ENCODE measurements around the gene GJA3. TPM values are rescaled to one million over a fixed set of nuclear protein-coding genes. Genes with fewer than 3 reads are reported as not detected.

Gene GJA3
- total and polyA plus RNA-seq, 4 donors: 0.13 to 1.6 (median 0.43) TPM

DNA sequence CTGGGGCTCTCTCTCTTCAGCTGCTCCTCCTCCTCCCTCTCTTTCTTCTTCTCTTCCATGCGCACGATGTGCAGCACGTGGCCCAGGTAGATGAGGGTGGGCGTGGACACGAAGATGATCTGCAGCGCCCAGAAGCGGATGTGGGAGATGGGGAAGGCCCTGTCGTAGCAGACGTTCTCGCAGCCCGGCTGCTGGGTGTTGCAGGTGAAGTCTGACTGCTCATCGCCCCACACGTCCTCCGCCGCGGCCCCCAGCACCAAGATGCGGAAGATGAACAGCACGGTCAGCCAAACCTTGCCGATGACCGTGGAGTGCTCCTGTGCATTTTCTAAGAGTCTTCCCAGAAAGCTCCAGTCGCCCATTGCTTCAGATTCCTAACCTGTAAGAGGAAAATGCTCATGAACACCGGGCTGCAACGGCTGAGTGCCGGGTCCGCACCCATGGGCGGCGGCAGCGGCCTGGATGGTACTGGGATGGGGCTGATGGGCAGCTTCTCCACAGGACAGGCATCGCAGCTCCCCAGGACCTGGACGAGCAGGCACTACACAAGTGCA lies 17.8 kb downstream of the GJA3 start:
- H3K9me3 ChIP-seq (ENCODE audit: control insufficient read depth, insufficient read depth, low read length): no peaks in the 10 kb centered on the region
- H3K27me3 ChIP-seq (ENCODE audit: control insufficient read depth, insufficient read depth, low read length): peaks cover 38% of the 10 kb centered on the region
- 95% methylated on average over 27 of the region's 30 CpGs for WGBS (ENCODE audit: insufficient coverage)
- H3K36me3 ChIP-seq (ENCODE audit: control insufficient read depth, insufficient read depth, low read length): no peaks in the 10 kb centered on the region
- peaks cover 14% of the 10 kb centered on the region for H3K4me1 ChIP-seq (ENCODE audit: control insufficient read depth, insufficient read depth, low read length)
- H3K4me3 ChIP-seq (ENCODE audit: low read depth, low read length): no peak overlapping the region
- DNase-seq (ENCODE audit: low read depth in 4 of 6, low spot score in 6 of 6): no peak
- no peak overlapping the region for H3K27ac ChIP-seq (ENCODE audit: low read depth, low read length)

DNA sequence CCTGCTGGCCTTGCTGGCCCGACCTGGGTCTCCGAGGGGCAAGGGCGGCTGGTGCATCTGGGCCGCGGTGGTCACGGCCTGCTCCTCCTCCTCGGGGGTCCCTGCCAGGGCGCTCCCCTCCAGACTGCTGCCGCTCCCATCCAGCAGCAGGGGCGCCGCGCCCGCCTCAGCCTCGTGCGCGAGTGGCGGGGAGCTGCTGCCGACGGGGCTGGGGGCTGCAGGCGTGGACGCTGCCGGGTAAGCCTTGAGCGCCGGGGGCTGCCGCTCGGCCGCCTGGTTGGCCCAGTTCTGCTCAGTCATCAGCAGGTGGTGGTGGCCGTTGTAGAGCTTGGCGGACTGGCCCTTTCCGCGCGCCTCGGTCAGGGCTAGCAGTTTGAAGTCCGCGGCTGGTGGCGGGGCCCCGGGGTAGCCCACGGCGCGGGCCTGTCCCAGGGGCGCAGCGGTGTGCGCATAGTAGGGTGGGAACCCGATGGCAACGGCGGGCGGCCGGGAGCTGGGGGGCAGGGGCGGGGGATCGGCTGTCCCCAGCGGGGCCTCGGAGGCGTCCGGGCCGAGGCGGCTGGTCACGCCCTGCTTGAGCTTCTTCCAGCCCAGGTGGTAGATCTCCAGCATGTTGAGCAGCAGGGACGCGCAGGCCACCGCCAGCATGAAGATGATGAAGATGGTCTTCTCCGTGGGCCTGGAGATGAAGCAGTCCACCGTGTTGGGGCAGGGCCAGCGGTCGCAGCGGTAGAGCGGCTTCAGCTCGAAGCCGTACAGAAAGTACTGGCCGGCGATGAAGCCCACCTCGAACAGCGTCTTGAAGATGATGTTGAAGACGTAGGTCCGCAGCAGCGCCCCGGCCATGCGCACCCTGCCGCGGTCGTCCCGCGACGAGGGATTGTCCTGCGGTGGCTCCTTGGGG lies 18.6 kb downstream of the GJA3 start:
- Histone ChIP-seq H3K4me1 (ENCODE audit: control insufficient read depth, insufficient read depth, low read length) (peaks cover 14% of the 10 kb centered on the region), H3K36me3 (ENCODE audit: control insufficient read depth, insufficient read depth, low read length) (no peaks in the 10 kb centered on the region), H3K9me3 (ENCODE audit: control insufficient read depth, insufficient read depth, low read length) (no peaks in the 10 kb centered on the region), H3K27ac (ENCODE audit: low read depth, low read length) (no peak overlapping the region), H3K4me3 (ENCODE audit: low read depth, low read length) (no peak overlapping the region), H3K27me3 (ENCODE audit: control insufficient read depth, insufficient read depth, low read length) (peaks cover 45% of the 10 kb centered on the region)
- no peak for DNase-seq (ENCODE audit: low read depth in 4 of 6, low spot score in 6 of 6)
- 28% methylated on average over 84 of the region's 84 CpGs for WGBS (ENCODE audit: insufficient coverage)

DNA sequence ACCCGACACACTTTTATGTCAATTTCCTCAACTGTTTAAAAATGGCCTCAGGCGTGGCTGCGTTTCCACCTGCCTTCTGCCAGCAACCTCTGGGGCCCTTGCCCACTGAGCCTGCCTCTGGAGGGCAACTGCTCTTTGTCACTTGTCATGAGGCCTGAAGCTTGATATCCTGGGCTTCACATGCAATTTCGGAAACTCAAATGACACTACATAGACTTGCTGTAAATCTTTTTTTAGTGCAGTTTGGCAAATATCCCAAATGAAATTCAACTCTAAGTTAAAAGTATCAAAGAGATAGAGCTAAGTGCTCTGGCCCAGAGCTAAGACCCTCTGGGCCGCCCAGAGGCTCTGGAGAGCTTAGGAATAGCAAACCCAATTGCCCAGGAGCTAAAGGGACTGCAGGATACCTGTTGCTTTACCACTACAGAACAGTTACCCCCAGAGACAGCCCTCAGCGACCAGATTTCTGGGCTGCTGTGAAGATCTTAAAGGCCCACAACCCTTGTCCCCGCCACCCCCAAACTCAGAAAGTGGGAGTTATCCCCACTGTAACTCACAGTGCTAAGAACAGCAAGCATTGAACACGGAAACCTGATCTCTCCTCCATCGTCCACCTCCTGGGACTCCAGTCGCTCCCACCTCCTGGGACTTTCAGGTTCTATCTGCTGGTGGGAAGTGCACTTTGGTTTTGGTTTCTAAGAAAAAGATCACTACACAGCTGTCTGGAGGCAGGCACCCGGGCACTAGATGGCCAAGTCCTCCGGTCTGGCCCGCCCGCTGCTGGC lies 19.4 kb downstream of the GJA3 start:
- Histone ChIP-seq H3K27ac (ENCODE audit: low read depth, low read length) (no peak overlapping the region), H3K36me3 (ENCODE audit: control insufficient read depth, insufficient read depth, low read length) (no peaks in the 10 kb centered on the region), H3K4me1 (ENCODE audit: control insufficient read depth, insufficient read depth, low read length) (peaks cover 21% of the 10 kb centered on the region), H3K4me3 (ENCODE audit: low read depth, low read length) (no peak overlapping the region), H3K27me3 (ENCODE audit: control insufficient read depth, insufficient read depth, low read length) (peaks cover 51% of the 10 kb centered on the region), H3K9me3 (ENCODE audit: control insufficient read depth, insufficient read depth, low read length) (no peaks in the 10 kb centered on the region)
- DNase-seq (ENCODE audit: low read depth in 4 of 6, low spot score in 6 of 6): no peak
- 55% methylated on average over 13 of the region's 14 CpGs for WGBS (ENCODE audit: insufficient coverage)

DNA sequence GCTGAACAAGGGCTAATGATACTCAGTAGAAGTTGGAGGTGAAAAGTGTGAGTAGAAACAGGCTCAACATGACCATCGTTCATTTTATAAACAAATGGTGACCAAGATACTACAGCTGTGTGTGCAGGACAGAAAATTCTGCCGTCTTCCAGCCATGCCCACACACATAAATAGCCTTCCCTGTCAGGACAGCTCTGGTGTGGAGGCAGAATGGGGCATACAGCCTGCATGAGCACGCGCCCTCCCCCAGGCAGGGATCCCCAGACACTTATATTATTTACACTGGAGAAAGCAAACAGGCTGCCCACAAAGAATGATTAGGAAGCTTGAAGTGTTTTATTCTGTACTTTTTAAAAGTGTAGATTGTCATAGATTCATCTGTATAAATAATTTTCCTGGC lies 20.4 kb downstream of the GJA3 start:
- Histone ChIP-seq H3K27ac (ENCODE audit: low read depth, low read length) (no peak overlapping the region), H3K4me3 (ENCODE audit: low read depth, low read length) (no peak overlapping the region)
- no peak for DNase-seq (ENCODE audit: low read depth in 4 of 6, low spot score in 6 of 6)

DNA sequence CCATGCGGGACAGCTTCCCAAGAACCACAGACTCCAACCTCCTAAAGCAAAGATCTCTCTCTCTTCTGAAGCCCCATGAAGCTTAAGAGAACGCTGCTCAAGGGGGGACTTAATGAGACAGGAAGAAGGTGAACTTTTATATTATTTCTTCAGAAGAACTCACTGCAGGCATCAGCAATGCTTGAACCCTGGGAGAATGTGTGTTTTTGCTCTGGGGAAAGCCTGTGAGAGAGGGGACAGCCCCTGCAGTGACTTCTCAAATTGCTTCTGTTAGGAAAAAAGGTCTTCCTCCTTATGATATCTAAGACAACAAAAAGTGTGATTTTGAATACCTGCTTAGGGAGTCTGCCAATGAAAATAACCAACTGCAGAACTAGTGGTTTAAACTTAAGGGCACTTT lies 23.0 kb downstream of the GJA3 start:
- Histone ChIP-seq H3K36me3 (ENCODE audit: control insufficient read depth, insufficient read depth, low read length) (no peaks in the 10 kb centered on the region), H3K9me3 (ENCODE audit: control insufficient read depth, insufficient read depth, low read length) (no peaks in the 10 kb centered on the region), H3K4me3 (ENCODE audit: low read depth, low read length) (no peak overlapping the region), H3K27me3 (ENCODE audit: control insufficient read depth, insufficient read depth, low read length) (peaks cover 53% of the 10 kb centered on the region), H3K27ac (ENCODE audit: low read depth, low read length) (no peak overlapping the region), H3K4me1 (ENCODE audit: control insufficient read depth, insufficient read depth, low read length) (peaks cover 18% of the 10 kb centered on the region)
- DNase-seq (ENCODE audit: low read depth in 4 of 6, low spot score in 6 of 6): no peak
- no CpG with 5 or more reads among the region's 2 CpGs for WGBS (ENCODE audit: insufficient coverage)

More for the DNA sequence above, 20.4 kb downstream of the GJA3 start:
- Histone ChIP-seq H3K4me1 (ENCODE audit: control insufficient read depth, insufficient read depth, low read length) (peaks cover 21% of the 10 kb centered on the region), H3K36me3 (ENCODE audit: control insufficient read depth, insufficient read depth, low read length) (no peaks in the 10 kb centered on the region), H3K27me3 (ENCODE audit: control insufficient read depth, insufficient read depth, low read length) (peaks cover 54% of the 10 kb centered on the region), H3K9me3 (ENCODE audit: control insufficient read depth, insufficient read depth, low read length) (no peaks in the 10 kb centered on the region)
- WGBS (ENCODE audit: insufficient coverage): 60% methylated on average over 2 of the region's 4 CpGs

DNA sequence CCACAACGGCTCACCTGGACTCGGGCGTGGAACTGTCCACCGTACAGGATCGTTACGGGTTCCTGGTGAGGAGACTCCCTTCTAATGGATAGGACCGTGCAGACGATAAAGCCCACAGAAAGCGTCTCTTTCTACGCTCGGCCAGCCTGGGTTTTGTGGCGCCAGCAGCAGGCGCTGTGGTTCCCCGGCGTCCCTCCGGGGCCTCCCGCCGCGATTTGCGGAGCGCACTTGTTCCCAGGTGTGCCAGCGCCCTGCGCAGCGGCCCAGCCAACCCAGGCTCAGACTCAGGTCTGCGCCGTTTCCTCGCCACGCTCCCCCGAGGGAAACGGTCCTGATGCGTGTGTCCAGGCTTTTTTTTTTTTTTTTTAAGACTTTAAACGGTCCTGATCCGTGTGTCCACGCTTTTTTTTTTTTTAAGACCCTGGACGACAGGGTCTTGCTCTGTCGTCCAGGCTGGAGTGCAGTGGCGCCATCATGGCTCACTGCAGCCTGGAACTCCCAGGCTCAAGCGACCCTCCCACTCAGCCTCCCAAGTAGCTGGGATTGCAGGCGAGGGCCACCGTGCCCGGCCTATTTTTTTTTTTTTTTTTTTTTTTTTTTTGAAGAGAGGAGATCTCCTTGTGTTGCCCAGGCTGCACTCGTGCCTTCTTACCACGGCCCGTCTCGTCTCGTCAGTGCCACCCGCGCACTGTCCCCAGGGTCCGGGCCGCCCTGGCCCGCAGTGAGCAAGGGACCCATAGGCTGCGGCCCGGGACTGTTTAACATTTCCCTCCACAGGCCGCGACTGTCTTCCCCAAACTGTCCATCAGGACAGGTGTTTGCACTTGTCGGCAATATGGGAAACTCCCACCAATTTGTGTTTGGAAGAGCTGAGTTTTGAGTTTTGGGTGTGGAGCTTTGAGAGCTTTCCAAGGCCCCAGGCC lies 23.8 kb downstream of the GJA3 start:
- Histone ChIP-seq H3K36me3 (ENCODE audit: control insufficient read depth, insufficient read depth, low read length) (no peaks in the 10 kb centered on the region), H3K4me3 (ENCODE audit: low read depth, low read length) (no peak overlapping the region), H3K9me3 (ENCODE audit: control insufficient read depth, insufficient read depth, low read length) (no peaks in the 10 kb centered on the region), H3K27ac (ENCODE audit: low read depth, low read length) (no peak overlapping the region), H3K27me3 (ENCODE audit: control insufficient read depth, insufficient read depth, low read length) (peaks cover 45% of the 10 kb centered on the region), H3K4me1 (ENCODE audit: control insufficient read depth, insufficient read depth, low read length) (peaks cover 11% of the 10 kb centered on the region)
- WGBS (ENCODE audit: insufficient coverage): 24% methylated on average over 48 of the region's 56 CpGs
- no peak for DNase-seq (ENCODE audit: low read depth in 4 of 6, low spot score in 6 of 6)

DNA sequence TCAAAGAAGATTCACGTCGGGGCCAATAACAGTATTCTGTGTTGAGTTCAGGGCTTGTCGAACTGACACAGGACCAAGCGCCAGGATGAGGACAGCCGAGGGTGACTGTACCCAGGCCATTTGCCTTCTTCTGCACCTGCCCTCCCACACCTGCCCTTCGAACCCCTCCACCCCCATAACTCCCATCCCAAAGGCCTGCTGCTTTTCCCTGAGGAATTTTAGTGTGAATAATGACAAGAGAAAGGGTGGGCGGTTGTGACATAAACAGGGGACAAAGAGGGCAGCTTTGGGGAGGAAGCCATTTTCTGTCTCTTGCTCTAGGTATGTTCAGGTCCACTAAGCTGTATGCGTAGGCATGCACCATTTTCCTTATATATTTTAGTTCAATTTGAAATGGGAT lies 26.1 kb downstream of the GJA3 start:
- no CpG with 5 or more reads among the region's 8 CpGs for WGBS (ENCODE audit: insufficient coverage)
- DNase-seq (ENCODE audit: low read depth in 4 of 6, low spot score in 6 of 6): no peak
- no peaks in the 10 kb centered on the region for H3K9me3 ChIP-seq (ENCODE audit: control insufficient read depth, insufficient read depth, low read length)
- H3K36me3 ChIP-seq (ENCODE audit: control insufficient read depth, insufficient read depth, low read length): no peaks in the 10 kb centered on the region
- H3K27me3 ChIP-seq (ENCODE audit: control insufficient read depth, insufficient read depth, low read length): peaks cover 34% of the 10 kb centered on the region
- peaks cover 7% of the 10 kb centered on the region for H3K4me1 ChIP-seq (ENCODE audit: control insufficient read depth, insufficient read depth, low read length)
- no peak overlapping the region for H3K27ac ChIP-seq (ENCODE audit: low read depth, low read length)
- no peak overlapping the region for H3K4me3 ChIP-seq (ENCODE audit: low read depth, low read length)

DNA sequence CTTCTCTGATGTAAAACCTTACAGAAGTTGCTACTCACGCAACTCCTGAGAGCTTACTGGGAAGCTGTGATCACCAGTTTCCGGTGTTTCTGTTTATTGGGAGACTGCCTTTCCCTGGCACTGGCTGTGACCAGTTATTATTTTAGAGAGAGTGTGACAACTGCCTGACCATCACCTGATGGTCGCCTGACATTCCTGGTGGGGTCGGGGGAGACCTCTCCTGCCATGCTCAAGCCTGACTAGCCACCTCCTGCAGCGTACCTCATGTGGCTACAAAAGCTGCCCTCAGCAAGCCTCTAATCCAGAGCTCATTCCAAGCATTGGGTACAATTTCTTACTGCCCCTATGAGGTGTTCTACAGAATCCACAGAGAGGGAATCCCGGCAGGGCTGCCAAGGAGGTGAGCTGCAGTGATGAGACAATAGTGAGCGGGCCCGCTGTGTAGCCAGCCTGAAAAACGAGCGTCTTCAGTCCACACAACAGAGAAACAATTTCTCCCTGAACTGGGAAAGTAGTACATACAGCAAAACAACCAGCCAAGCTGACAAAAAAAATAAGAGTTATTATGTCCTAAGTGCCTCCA lies 28.7 kb downstream of the GJA3 start:
- peaks cover 23% of the 10 kb centered on the region for H3K4me1 ChIP-seq (ENCODE audit: control insufficient read depth, insufficient read depth, low read length)
- no peaks in the 10 kb centered on the region for H3K9me3 ChIP-seq (ENCODE audit: control insufficient read depth, insufficient read depth, low read length)
- no peaks in the 10 kb centered on the region for H3K36me3 ChIP-seq (ENCODE audit: control insufficient read depth, insufficient read depth, low read length)
- H3K27me3 ChIP-seq (ENCODE audit: control insufficient read depth, insufficient read depth, low read length): peaks cover 31% of the 10 kb centered on the region
- H3K27ac ChIP-seq (ENCODE audit: low read depth, low read length): no peak overlapping the region
- DNase-seq (ENCODE audit: low read depth in 4 of 6, low spot score in 6 of 6): no peak
- WGBS (ENCODE audit: insufficient coverage): 88% methylated on average over 9 of the region's 10 CpGs
- H3K4me3 ChIP-seq (ENCODE audit: low read depth, low read length): no peak overlapping the region

Data from spinal cord (tissue), 10 donors.